HEK293 (cell line): ENCODE measurements around the gene ARHGAP23.
"Not testable (repeated sequence)": the region's sequence is repeated elsewhere in the genome, so short reads cannot be mapped to it uniquely, and the experiment has no call there.

ENCODE experiments used
- CTCF ChIP-seq: fragments of 450-650 bp; formaldehyde crosslinking; IDR thresholded peaks from 2 replicates; pipeline ENCODE4 v1.5.1; 2016; ENCODE audit warnings: missing biosample characterization, missing genetic modification characterization
- KLF1 ChIP-seq: fragments of 450-650 bp; formaldehyde crosslinking; IDR thresholded peaks from 2 replicates; pipeline ENCODE4 v1.5.1; 2016; ENCODE audit warnings: missing biosample characterization, missing genetic modification characterization
- KLF9 ChIP-seq: fragments of 450-650 bp; formaldehyde crosslinking; IDR thresholded peaks from 2 replicates; pipeline ENCODE4 v1.5.1; 2016; ENCODE audit warnings: missing biosample characterization, missing genetic modification characterization, low read depth
- PBX3 ChIP-seq: sonication (generic); formaldehyde crosslinking; IDR thresholded peaks from 2 replicates; pipeline ENCODE4 v1.8.1; 2022; ENCODE audit warnings: mild to moderate bottlenecking, moderate library complexity, missing genetic modification reagents
- SP2 ChIP-seq: fragments of 450-650 bp; formaldehyde crosslinking; IDR thresholded peaks from 2 replicates; pipeline ENCODE4 v1.5.1; 2016; ENCODE audit warnings: missing biosample characterization, missing genetic modification characterization
- ZBTB44 ChIP-seq: fragments of 450-650 bp; IDR thresholded peaks from 2 replicates; pipeline ENCODE4 v1.5.1; 2018; ENCODE audit warnings: missing biosample characterization, mild to moderate bottlenecking, missing genetic modification characterization
- ZNF133 ChIP-seq: fragments of 450-650 bp; formaldehyde crosslinking; IDR thresholded peaks from 2 replicates; pipeline ENCODE4 v1.5.1; 2016; ENCODE audit warnings: missing biosample characterization, missing genetic modification characterization
- ZNF140 ChIP-seq: fragments of 450-650 bp; formaldehyde crosslinking; IDR thresholded peaks from 2 replicates; pipeline ENCODE4 v1.5.1; 2016; ENCODE audit warnings: missing biosample characterization, missing genetic modification characterization
- ZNF18 ChIP-seq: fragments of 450-650 bp; formaldehyde crosslinking; IDR thresholded peaks from 2 replicates; pipeline ENCODE4 v1.5.1; 2016; ENCODE audit warnings: missing biosample characterization, missing genetic modification characterization
- ZNF184 ChIP-seq: fragments of 450-650 bp; IDR thresholded peaks from 2 replicates; pipeline ENCODE4 v1.5.1; 2018; ENCODE audit warnings: missing biosample characterization, mild to moderate bottlenecking, missing genetic modification characterization
- ZNF274 ChIP-seq, 2 experiments: fragments of 200-500 bp in 1 of 2; fragments of 450-650 bp in 1 of 2; sonication (Bioruptor generic) in 1 of 2; formaldehyde crosslinking in 1 of 2; IDR thresholded peaks; 2 replicates each; pipeline versions ENCODE4 v1.5.1 to v1.6.1; 2014 to 2016; ENCODE audit warnings: borderline replicate concordance in 1 of 2, inconsistent platforms in 1 of 2, low read length in 1 of 2, missing biosample characterization in 1 of 2, missing genetic modification characterization in 1 of 2
- ZNF518A ChIP-seq: fragments of 450-650 bp; formaldehyde crosslinking; conservative IDR thresholded peaks from 2 replicates; pipeline ENCODE4 v1.5.1; 2016; ENCODE audit warnings: low read depth, missing biosample characterization, missing genetic modification characterization
- ZNF560 ChIP-seq: fragments of 450-650 bp; formaldehyde crosslinking; IDR thresholded peaks from 2 replicates; pipeline ENCODE4 v1.5.1; 2017; ENCODE audit warnings: missing biosample characterization, missing genetic modification characterization, borderline replicate concordance

- not testable (repeated sequence) for TF ChIP-seq CTCF; ZNF18 (tag by site-specific recombination); KLF1 (tag by site-specific recombination); KLF9 (tag by site-specific recombination); ZNF133 (tag by site-specific recombination); PBX3 (CRISPR knock-in tag); SP2 (tag by site-specific recombination); ZNF274 (IDR thresholded peaks at IDR 0.05; ENCODE audit: low read length); ZNF274 (tag by site-specific recombination; IDR thresholded peaks at IDR 0.05; ENCODE audit: borderline replicate concordance); ZNF140 (tag by site-specific recombination); ZNF560 (tag by site-specific recombination); ZNF518A (tag by site-specific recombination); ZBTB44 (tag by site-specific recombination); ZNF184 (tag by site-specific recombination)
These were observed 69.4 kb downstream of the ARHGAP23 start for GRCh38 chr17:38497656-38498055.
